A204.1 (cell line): ENCODE data around the gene ZNF764.
"Not testable (repeated sequence)": the region's sequence is repeated elsewhere in the genome, so short reads cannot be mapped to it uniquely, and the experiment has no call there.

ENCODE experiments used
- FAIRE-seq: peaks from 2 replicates; lab custom pipeline; 2012; peaks lifted over from hg19 to GRCh38; lab: Jason Lieb, UNC

Gene ZNF764

GRCh38 chr16:30526823-30527634 is 31.1 kb downstream of the ZNF764 start:
- FAIRE-seq = peak; percentile 97

- no peak for FAIRE-seq
These were observed 31.9 kb downstream of the ZNF764 start, which contains the start of gene ZNF768 for GRCh38 chr16:30526137-30526822. TSS of gene ZNF768 (minus strand) at chr16:30526566. CDS start at chr16:30526413, 153 bp downstream.

GRCh38 chr16:30525844-30526136 is 32.4 kb downstream of the ZNF764 start:
- no peak for FAIRE-seq

GRCh38 chr16:30524575-30525568 is 33.3 kb downstream of the ZNF764 start:
- no peak for FAIRE-seq

GRCh38 chr16:30523768-30524574 is 34.2 kb downstream of the ZNF764 start:
- FAIRE-seq = no peak

- not testable (repeated sequence) for FAIRE-seq
These were observed 35.3 kb downstream of the ZNF764 start for GRCh38 chr16:30522702-30523463.

GRCh38 chr16:30521873-30522641 is 36.1 kb downstream of the ZNF764 start:
- FAIRE-seq = no peak

GRCh38 chr16:30521476-30521872 is 36.7 kb downstream of the ZNF764 start:
- FAIRE-seq = no peak

- no peak for FAIRE-seq
These were observed 38.8 kb downstream of the ZNF764 start for GRCh38 chr16:30519120-30520049.

- no peak for FAIRE-seq
These were observed 39.6 kb downstream of the ZNF764 start for GRCh38 chr16:30518552-30518951.

- no peak for FAIRE-seq
These were observed 42.9 kb downstream of the ZNF764 start for GRCh38 chr16:30515275-30515674.

GRCh38 chr16:30511509-30511908 is 46.7 kb downstream of the ZNF764 start:
- no peak for FAIRE-seq

- FAIRE-seq = no peak
These were observed 47.7 kb downstream of the ZNF764 start for GRCh38 chr16:30510376-30510938.

GRCh38 chr16:30509081-30509765 is 49.0 kb downstream of the ZNF764 start:
- FAIRE-seq = no peak
